GM12878 (cell line): ENCODE results near the gene KIRREL1. TPM values are rescaled to one million over a fixed set of nuclear protein-coding genes. Genes with fewer than 3 reads are reported as not detected.

Source experiments
- ATAC-seq: fragments of 200-7000 bp; cut with Tn5 transposase; 3 replicates; pipeline ENCODE4 v1.9.1; 2020; ENCODE audit warnings: mild to moderate bottlenecking, moderate library complexity
- BruUV-seq: library from RNA; stranded (reverse); fragments of 400-500 nt; replicated peaks from 2 replicates; lab custom pipeline; 2021; lab: Mats Ljungman, UMichigan
- CTCF ChIA-PET: fragments of 300-600 bp; sonication (Branson Sonifier 250); formaldehyde crosslinking; extraction: SDS; loops from one replicate; lab custom pipeline; 2021; ENCODE audit warnings: inconsistent platforms; lab: Yijun Ruan, JAX
- POLR2A ChIA-PET: fragments of 350-600 bp; formaldehyde crosslinking; extraction: SDS; loops from one replicate; lab custom pipeline; 2021; ENCODE audit warnings: inconsistent platforms; lab: Charles Lee
- RAD21 ChIA-PET: fragments of 300-600 bp; sonication (Branson Sonifier 250); formaldehyde crosslinking; loops from one replicate; lab custom pipeline; 2023; ENCODE audit warnings: antibody characterized with exemption; ENCODE audit not compliant: unreplicated experiment; lab: Charles Lee
- SMC1A ChIA-PET: fragments of 300-600 bp; sonication (Branson Sonifier 250); formaldehyde crosslinking; loops from one replicate; lab custom pipeline; 2023; ENCODE audit not compliant: unreplicated experiment, uncharacterized antibody; lab: Charles Lee
- DNase-seq: peaks from one replicate; pipeline ENCODE4 v3.0.0-alpha.2; 2011; ENCODE audit warnings: low read depth, low spot score
- FAIRE-seq: peaks from 3 replicates; lab custom pipeline; 2011; peaks lifted over from hg19 to GRCh38; lab: Jason Lieb, UNC
- H2AFZ ChIP-seq: 2 replicates; pipeline ENCODE4 v1.6.0; 2011; ENCODE audit warnings: low read depth, low read length, control low read depth; ENCODE audit not compliant: control insufficient read depth
- H3K27ac ChIP-seq: 2 replicates; pipeline ENCODE4 v1.5.1; 2011; ENCODE audit warnings: control low read depth; ENCODE audit not compliant: control insufficient read depth, insufficient read depth
- H3K27me3 ChIP-seq, 2 experiments: replicated peaks in 1 of 2; 2 replicates each; pipeline versions ENCODE4 v1.6.0 to v1.6.1; 2011; ENCODE audit warnings: low read length in 1 of 2; ENCODE audit not compliant: control insufficient read depth in 2 of 2, insufficient read depth in 2 of 2
- H3K36me3 ChIP-seq, 2 experiments: 2 replicates each; pipeline ENCODE4 v1.5.1; 2011; ENCODE audit warnings: low read length in 1 of 2; ENCODE audit not compliant: control insufficient read depth in 2 of 2, insufficient read depth in 2 of 2
- H3K4me1 ChIP-seq: 2 replicates; pipeline ENCODE4 v1.6.1; 2011; ENCODE audit warnings: mild to moderate bottlenecking, low read length, moderate library complexity, mixed read lengths; ENCODE audit not compliant: control insufficient read depth, insufficient read depth
- H3K4me2 ChIP-seq: 2 replicates; pipeline ENCODE4 v1.6.0; 2011; ENCODE audit warnings: control low read depth; ENCODE audit not compliant: control insufficient read depth, insufficient read depth
- H3K4me3 ChIP-seq: fragments of 200-600 bp; sonication (generic); 2 replicates; pipeline ENCODE4 v1.5.1; 2016
- H3K79me2 ChIP-seq: 2 replicates; pipeline ENCODE4 v1.6.0; 2011; ENCODE audit warnings: low read length; ENCODE audit not compliant: control insufficient read depth, insufficient read depth
- H3K9ac ChIP-seq: 2 replicates; pipeline ENCODE4 v1.8.0; 2011; ENCODE audit warnings: low read length, control low read depth, mixed read lengths; ENCODE audit not compliant: control insufficient read depth, insufficient read depth
- H3K9me3 ChIP-seq: replicated peaks from 3 replicates; pipeline ENCODE4 v1.5.1; 2011; ENCODE audit warnings: mild to moderate bottlenecking, low read length; ENCODE audit not compliant: control insufficient read depth, insufficient read depth
- H4K20me1 ChIP-seq: 2 replicates; pipeline ENCODE4 v1.6.0; 2011; ENCODE audit not compliant: control insufficient read depth, insufficient read depth
- CBX3 ChIP-seq: fragments of 200-600 bp; sonication (generic); IDR thresholded peaks from 2 replicates; pipeline ENCODE4 v1.6.1; 2016; ENCODE audit warnings: low read depth, borderline replicate concordance
- GABPA ChIP-seq: IDR thresholded peaks from 2 replicates; pipeline ENCODE4 v1.6.1; 2014; ENCODE audit warnings: antibody characterized with exemption, low read depth, mild to moderate bottlenecking, inconsistent platforms
- JUND ChIP-seq: IDR thresholded peaks from 2 replicates; pipeline ENCODE4 v1.6.1; 2012; ENCODE audit warnings: low read depth, mild to moderate bottlenecking, low read length, improper control_type of control experiment, moderate library complexity
- MEF2A ChIP-seq: IDR thresholded peaks from 2 replicates; pipeline ENCODE4 v1.6.1; 2011; ENCODE audit warnings: low read depth, mild to moderate bottlenecking, low read length, moderate library complexity; ENCODE audit not compliant: insufficient read depth
- MYB ChIP-seq: fragments of 150-350 bp; IDR thresholded peaks from 2 replicates; pipeline ENCODE4 v1.6.1; 2014; ENCODE audit warnings: mild to moderate bottlenecking, low read depth, low read length, borderline replicate concordance
- NFYA ChIP-seq: IDR thresholded peaks from 2 replicates; pipeline ENCODE4 v1.6.1; 2011; ENCODE audit warnings: low read depth, mild to moderate bottlenecking, low read length, improper control_type of control experiment, borderline replicate concordance
- NR2C2 ChIP-seq: IDR thresholded peaks from 2 replicates; pipeline ENCODE4 v1.6.1; 2011; ENCODE audit warnings: borderline replicate concordance, low read depth; ENCODE audit not compliant: control insufficient read depth, insufficient read length
- PML ChIP-seq: IDR thresholded peaks from 2 replicates; pipeline ENCODE4 v1.6.1; 2012; ENCODE audit warnings: low read length, inconsistent platforms
- SMAD5 ChIP-seq: IDR thresholded peaks from 2 replicates; pipeline ENCODE4 v1.6.1; 2016; ENCODE audit warnings: antibody characterized with exemption, low read depth
- SMC3 ChIP-seq: IDR thresholded peaks from 2 replicates; pipeline ENCODE4 v1.6.1; 2011; ENCODE audit warnings: low read length, improper control_type of control experiment, borderline replicate concordance
- TAF1 ChIP-seq: IDR thresholded peaks from 2 replicates; pipeline ENCODE4 v1.6.1; 2011; ENCODE audit warnings: mild to moderate bottlenecking, low read depth, low read length, borderline replicate concordance
- WGBS: methylation state at CpG from one replicate; pipeline ENCODE4 v1.1.6; 2016; ENCODE audit warnings: low lambda C conversion rate; ENCODE audit not compliant: insufficient replicate concordance, insufficient coverage; ENCODE audit errors: missing lambda C conversion rate; 5-methylcytosine and 5-hydroxymethylcytosine counted together
- in situ Hi-C: fragments of 300-500 bp; cut with MboI; formaldehyde crosslinking; loops from 9 replicates; pipeline ENCODE4 v1.14.3; 2018; ENCODE audit warnings: mixed read lengths
- intact Hi-C: fragments of 100-400 bp; cut with micrococcal nuclease; formaldehyde crosslinking; loops from one replicate; pipeline ENCODE4 v1.14.2; 2022; ENCODE audit not compliant: unreplicated experiment
- polyA plus RNA-seq, 11 experiments: library from polyadenylated mRNA; depleted of rRNA in 4 of 11; unstranded in 6 of 11; stranded (reverse) in 5 of 11; fragments of >200 nt; fragmentation: Nextera tagmentation in 4 of 11; fragmentation: Illumina TruSeq in 1 of 11; extraction: Ambion mirVana in 4 of 11; extraction: Trizol in 1 of 11; gene quantifications; 1 replicate in 1 of 11; 2 replicates in 10 of 11; pipeline versions ENCODE4 v1.2.1 to v1.2.3, GENCODE V29; 2011 to 2016; ENCODE audit warnings: inconsistent platforms in 2 of 11, missing spikeins in 2 of 11, low read depth in 1 of 11
- total RNA-seq, 4 experiments: library from RNA; depleted of rRNA in 3 of 4; stranded (reverse); fragments of >200 nt in 3 of 4; fragmentation: Illumina TruSeq in 1 of 4; extraction: Trizol in 1 of 4; gene quantifications; 2 replicates each; pipeline versions ENCODE4 v1.2.1 to v1.2.3, GENCODE V29; 2013 to 2021
- TF ChIP-seq, protein P1 (sequence below): fragments of 450-650 bp; IDR thresholded peaks from 2 replicates; pipeline ENCODE4 v1.6.1; 2017; ENCODE audit warnings: mild to moderate bottlenecking, moderate library complexity
- TF ChIP-seq, protein P2 (sequence below), 3 experiments: IDR thresholded peaks in 2 of 3; conservative IDR thresholded peaks in 1 of 3; 2 replicates each; pipeline ENCODE4 v1.5.1; 2011; ENCODE audit warnings: low read depth in 3 of 3, low read length in 3 of 3, mild to moderate bottlenecking in 3 of 3, control low read depth in 2 of 3, moderate library complexity in 2 of 3, inconsistent platforms in 1 of 3, mixed read lengths in 1 of 3; ENCODE audit not compliant: control insufficient read depth in 2 of 3, insufficient read depth in 1 of 3; ENCODE audit errors: extremely low read depth in 1 of 3
- TF ChIP-seq, protein P3 (sequence below): fragments of 450-650 bp; IDR thresholded peaks from 2 replicates; pipeline ENCODE4 v1.6.1; 2016; ENCODE audit warnings: mild to moderate bottlenecking
- TF ChIP-seq, protein P4 (sequence below): fragments of 150-350 bp; IDR thresholded peaks from 2 replicates; pipeline ENCODE4 v1.6.1; 2014; ENCODE audit warnings: mild to moderate bottlenecking, low read depth, low read length

The KIRREL1 gene
- total and polyA plus RNA-seq, 10 of the 15 experiments (the other 5 are each of a cell fraction or from before 2014, with no cell fraction given): 0.15 TPM; not detected in 9

DNA sequence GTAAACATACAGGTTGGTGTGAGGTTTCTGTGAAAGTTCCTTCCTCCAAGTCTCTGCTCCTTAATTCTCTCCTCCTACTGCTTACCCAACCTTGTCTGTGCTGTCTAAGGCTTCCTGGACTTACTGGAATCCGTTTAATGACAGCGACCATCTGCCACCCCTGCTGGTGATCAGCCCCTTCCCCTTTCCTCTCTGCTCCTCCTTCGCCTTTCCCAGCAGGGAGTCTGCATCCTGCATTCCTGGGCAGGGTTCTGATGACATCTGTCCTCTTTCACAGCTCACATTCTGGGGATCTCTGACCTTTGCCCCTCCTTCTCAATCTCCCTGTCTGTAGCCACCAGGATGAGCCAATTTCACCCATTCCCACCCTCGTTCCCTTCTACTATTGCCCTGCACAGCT, 66.5 kb downstream of the KIRREL1 start:
- no peaks in the 10 kb centered on the region; the same call in 1 of the 2 replicates for H4K20me1 ChIP-seq
- no peak overlapping the region for H2AFZ ChIP-seq
- H3K79me2 ChIP-seq: no peaks in the 10 kb centered on the region
- POLR2A ChIA-PET: no interaction called here
- H3K4me2 ChIP-seq: no peak overlapping the region
- RAD21 ChIA-PET: no interaction called here
- CTCF ChIA-PET: no interaction called here
- H3K9ac ChIP-seq: no peak overlapping the region
- ATAC-seq: no peak
- no peaks in the 10 kb centered on the region for H3K4me1 ChIP-seq
- H3K4me3 ChIP-seq: no peak overlapping the region
- no TSS peak for BruUV-seq
- no peaks in the 10 kb centered on the region for H3K36me3 ChIP-seq
- H3K27ac ChIP-seq: no peak overlapping the region
- FAIRE-seq: no peak
- SMC1A ChIA-PET: no interaction called here
- WGBS: 0% methylated on average over 4 of the region's 4 CpGs
- in situ Hi-C loops (no loop called here), intact Hi-C loops (no loop called here)
- H3K27me3 ChIP-seq: peaks cover 0 to 6% of the 10 kb centered on the region in 2 experiments; a peak in 2 of 4 replicates
- no peaks in the 10 kb centered on the region for H3K9me3 ChIP-seq
- DNase-seq: no peak
- TF ChIP-seq, protein P1, sequence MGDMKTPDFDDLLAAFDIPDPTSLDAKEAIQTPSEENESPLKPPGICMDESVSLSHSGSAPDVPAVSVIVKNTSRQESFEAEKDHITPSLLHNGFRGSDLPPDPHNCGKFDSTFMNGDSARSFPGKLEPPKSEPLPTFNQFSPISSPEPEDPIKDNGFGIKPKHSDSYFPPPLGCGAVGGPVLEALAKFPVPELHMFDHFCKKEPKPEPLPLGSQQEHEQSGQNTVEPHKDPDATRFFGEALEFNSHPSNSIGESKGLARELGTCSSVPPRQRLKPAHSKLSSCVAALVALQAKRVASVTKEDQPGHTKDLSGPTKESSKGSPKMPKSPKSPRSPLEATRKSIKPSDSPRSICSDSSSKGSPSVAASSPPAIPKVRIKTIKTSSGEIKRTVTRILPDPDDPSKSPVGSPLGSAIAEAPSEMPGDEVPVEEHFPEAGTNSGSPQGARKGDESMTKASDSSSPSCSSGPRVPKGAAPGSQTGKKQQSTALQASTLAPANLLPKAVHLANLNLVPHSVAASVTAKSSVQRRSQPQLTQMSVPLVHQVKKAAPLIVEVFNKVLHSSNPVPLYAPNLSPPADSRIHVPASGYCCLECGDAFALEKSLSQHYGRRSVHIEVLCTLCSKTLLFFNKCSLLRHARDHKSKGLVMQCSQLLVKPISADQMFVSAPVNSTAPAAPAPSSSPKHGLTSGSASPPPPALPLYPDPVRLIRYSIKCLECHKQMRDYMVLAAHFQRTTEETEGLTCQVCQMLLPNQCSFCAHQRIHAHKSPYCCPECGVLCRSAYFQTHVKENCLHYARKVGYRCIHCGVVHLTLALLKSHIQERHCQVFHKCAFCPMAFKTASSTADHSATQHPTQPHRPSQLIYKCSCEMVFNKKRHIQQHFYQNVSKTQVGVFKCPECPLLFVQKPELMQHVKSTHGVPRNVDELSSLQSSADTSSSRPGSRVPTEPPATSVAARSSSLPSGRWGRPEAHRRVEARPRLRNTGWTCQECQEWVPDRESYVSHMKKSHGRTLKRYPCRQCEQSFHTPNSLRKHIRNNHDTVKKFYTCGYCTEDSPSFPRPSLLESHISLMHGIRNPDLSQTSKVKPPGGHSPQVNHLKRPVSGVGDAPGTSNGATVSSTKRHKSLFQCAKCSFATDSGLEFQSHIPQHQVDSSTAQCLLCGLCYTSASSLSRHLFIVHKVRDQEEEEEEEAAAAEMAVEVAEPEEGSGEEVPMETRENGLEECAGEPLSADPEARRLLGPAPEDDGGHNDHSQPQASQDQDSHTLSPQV: no peak
- TF ChIP-seq, protein P2, sequence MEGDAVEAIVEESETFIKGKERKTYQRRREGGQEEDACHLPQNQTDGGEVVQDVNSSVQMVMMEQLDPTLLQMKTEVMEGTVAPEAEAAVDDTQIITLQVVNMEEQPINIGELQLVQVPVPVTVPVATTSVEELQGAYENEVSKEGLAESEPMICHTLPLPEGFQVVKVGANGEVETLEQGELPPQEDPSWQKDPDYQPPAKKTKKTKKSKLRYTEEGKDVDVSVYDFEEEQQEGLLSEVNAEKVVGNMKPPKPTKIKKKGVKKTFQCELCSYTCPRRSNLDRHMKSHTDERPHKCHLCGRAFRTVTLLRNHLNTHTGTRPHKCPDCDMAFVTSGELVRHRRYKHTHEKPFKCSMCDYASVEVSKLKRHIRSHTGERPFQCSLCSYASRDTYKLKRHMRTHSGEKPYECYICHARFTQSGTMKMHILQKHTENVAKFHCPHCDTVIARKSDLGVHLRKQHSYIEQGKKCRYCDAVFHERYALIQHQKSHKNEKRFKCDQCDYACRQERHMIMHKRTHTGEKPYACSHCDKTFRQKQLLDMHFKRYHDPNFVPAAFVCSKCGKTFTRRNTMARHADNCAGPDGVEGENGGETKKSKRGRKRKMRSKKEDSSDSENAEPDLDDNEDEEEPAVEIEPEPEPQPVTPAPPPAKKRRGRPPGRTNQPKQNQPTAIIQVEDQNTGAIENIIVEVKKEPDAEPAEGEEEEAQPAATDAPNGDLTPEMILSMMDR (IDR thresholded peaks at IDR 0.05 in 2 of 3, conservative IDR thresholded peaks at IDR 0.05 in 1 of 3; ENCODE audit: control insufficient read depth in 2 of 3, extremely low read depth in 1 of 3, insufficient read depth in 1 of 3, low read depth in 3 of 3, low read length in 3 of 3): no peak
- no peak for TF ChIP-seq MEF2A
- TF ChIP-seq NFYA: no peak
- TF ChIP-seq PML: no peak
- TF ChIP-seq SMC3: no peak
- TF ChIP-seq TAF1: no peak
- TF ChIP-seq MYB: no peak
- no peak for TF ChIP-seq JUND
- TF ChIP-seq, protein P3, sequence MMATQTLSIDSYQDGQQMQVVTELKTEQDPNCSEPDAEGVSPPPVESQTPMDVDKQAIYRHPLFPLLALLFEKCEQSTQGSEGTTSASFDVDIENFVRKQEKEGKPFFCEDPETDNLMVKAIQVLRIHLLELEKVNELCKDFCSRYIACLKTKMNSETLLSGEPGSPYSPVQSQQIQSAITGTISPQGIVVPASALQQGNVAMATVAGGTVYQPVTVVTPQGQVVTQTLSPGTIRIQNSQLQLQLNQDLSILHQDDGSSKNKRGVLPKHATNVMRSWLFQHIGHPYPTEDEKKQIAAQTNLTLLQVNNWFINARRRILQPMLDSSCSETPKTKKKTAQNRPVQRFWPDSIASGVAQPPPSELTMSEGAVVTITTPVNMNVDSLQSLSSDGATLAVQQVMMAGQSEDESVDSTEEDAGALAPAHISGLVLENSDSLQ: no peak
- TF ChIP-seq, protein P4, sequence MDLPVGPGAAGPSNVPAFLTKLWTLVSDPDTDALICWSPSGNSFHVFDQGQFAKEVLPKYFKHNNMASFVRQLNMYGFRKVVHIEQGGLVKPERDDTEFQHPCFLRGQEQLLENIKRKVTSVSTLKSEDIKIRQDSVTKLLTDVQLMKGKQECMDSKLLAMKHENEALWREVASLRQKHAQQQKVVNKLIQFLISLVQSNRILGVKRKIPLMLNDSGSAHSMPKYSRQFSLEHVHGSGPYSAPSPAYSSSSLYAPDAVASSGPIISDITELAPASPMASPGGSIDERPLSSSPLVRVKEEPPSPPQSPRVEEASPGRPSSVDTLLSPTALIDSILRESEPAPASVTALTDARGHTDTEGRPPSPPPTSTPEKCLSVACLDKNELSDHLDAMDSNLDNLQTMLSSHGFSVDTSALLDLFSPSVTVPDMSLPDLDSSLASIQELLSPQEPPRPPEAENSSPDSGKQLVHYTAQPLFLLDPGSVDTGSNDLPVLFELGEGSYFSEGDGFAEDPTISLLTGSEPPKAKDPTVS: no peak
- no peak for TF ChIP-seq SMAD5
- TF ChIP-seq CBX3: no peak
- TF ChIP-seq GABPA: no peak
- TF ChIP-seq NR2C2: no peak
